NB4 (cell line): ENCODE measurements around the gene ATP1B2.

Experiments
- DNase-seq: peaks from one replicate; pipeline ENCODE4 v3.0.0; 2010; ENCODE audit warnings: low read depth
- H3K4me3 ChIP-seq: one replicate; pipeline ENCODE4 v1.5.1; 2011; ENCODE audit warnings: mild to moderate bottlenecking, low read depth, low read length, moderate library complexity
- CTCF ChIP-seq: IDR thresholded peaks from one replicate; pipeline ENCODE4 v1.5.1; 2012; ENCODE audit warnings: low read depth, low read length
- MAX ChIP-seq: IDR thresholded peaks from 2 replicates; pipeline ENCODE4 v1.6.1; 2011; ENCODE audit warnings: low read depth, low read length
- MYC ChIP-seq: IDR thresholded peaks from 2 replicates; pipeline ENCODE4 v1.6.1; 2011; ENCODE audit warnings: low read depth, low read length
- POLR2A ChIP-seq: IDR thresholded peaks from 2 replicates; pipeline ENCODE4 v1.6.1; 2011; ENCODE audit warnings: mild to moderate bottlenecking; ENCODE audit not compliant: insufficient read length; ENCODE audit errors: extremely low read depth

The ATP1B2 gene

GRCh38 chr17:7651097-7651664, 455 bp downstream of the ATP1B2 start:
- no peak for DNase-seq
- TF ChIP-seq MAX: no peak
- no peak for TF ChIP-seq POLR2A
- TF ChIP-seq MYC: no peak
- no peak for TF ChIP-seq CTCF
- H3K4me3 ChIP-seq: no peak overlapping the region

GRCh38 chr17:7651665-7652387, 1.1 kb downstream of the ATP1B2 start:
- no peak for TF ChIP-seq POLR2A
- TF ChIP-seq MAX: no peak
- TF ChIP-seq MYC: no peak
- TF ChIP-seq CTCF: no peak
- no peak overlapping the region for H3K4me3 ChIP-seq
- no peak for DNase-seq

- H3K4me3 ChIP-seq: no peak overlapping the region
- DNase-seq: no peak
- TF ChIP-seq POLR2A (no peak), MAX (no peak), CTCF (no peak), MYC (no peak)
Observed at GRCh38 chr17:7652388-7653356, 1.9 kb downstream of the ATP1B2 start.

- no peak for DNase-seq
- no peak overlapping the region for H3K4me3 ChIP-seq
- no peak for TF ChIP-seq MYC
- no peak for TF ChIP-seq CTCF
- no peak for TF ChIP-seq MAX
- TF ChIP-seq POLR2A: no peak
Observed at GRCh38 chr17:7654832-7655540, 4.3 kb downstream of the ATP1B2 start.

- TF ChIP-seq CTCF: no peak
- no peak for TF ChIP-seq POLR2A
- TF ChIP-seq MYC: no peak
- no peak for TF ChIP-seq MAX
- no peak for DNase-seq
- H3K4me3 ChIP-seq: no peak overlapping the region
Observed at GRCh38 chr17:7655541-7655840, 4.8 kb downstream of the ATP1B2 start.
